Measurements from ENCODE around the gene HCN3. TPM values are rescaled to one million over a fixed set of nuclear protein-coding genes. Genes with fewer than 3 reads are reported as not detected.

Gene HCN3
- total and polyA plus RNA-seq, 2 of the 13 experiments (the other 11 are each of a cell fraction or from before 2014, with no cell fraction given) = 2.4 to 10.2 TPM

- TF ChIP-seq, protein P1, sequence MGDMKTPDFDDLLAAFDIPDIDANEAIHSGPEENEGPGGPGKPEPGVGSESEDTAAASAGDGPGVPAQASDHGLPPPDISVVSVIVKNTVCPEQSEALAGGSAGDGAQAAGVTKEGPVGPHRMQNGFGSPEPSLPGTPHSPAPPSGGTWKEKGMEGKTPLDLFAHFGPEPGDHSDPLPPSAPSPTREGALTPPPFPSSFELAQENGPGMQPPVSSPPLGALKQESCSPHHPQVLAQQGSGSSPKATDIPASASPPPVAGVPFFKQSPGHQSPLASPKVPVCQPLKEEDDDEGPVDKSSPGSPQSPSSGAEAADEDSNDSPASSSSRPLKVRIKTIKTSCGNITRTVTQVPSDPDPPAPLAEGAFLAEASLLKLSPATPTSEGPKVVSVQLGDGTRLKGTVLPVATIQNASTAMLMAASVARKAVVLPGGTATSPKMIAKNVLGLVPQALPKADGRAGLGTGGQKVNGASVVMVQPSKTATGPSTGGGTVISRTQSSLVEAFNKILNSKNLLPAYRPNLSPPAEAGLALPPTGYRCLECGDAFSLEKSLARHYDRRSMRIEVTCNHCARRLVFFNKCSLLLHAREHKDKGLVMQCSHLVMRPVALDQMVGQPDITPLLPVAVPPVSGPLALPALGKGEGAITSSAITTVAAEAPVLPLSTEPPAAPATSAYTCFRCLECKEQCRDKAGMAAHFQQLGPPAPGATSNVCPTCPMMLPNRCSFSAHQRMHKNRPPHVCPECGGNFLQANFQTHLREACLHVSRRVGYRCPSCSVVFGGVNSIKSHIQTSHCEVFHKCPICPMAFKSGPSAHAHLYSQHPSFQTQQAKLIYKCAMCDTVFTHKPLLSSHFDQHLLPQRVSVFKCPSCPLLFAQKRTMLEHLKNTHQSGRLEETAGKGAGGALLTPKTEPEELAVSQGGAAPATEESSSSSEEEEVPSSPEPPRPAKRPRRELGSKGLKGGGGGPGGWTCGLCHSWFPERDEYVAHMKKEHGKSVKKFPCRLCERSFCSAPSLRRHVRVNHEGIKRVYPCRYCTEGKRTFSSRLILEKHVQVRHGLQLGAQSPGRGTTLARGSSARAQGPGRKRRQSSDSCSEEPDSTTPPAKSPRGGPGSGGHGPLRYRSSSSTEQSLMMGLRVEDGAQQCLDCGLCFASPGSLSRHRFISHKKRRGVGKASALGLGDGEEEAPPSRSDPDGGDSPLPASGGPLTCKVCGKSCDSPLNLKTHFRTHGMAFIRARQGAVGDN (CRISPR knock-in tag; IDR thresholded peaks at IDR 0.05) = no peak
- TF ChIP-seq ZNF564 (CRISPR knock-in tag; IDR thresholded peaks at IDR 0.05) (0 out of 2 replicates have a peak, but pooled peaks have one; percentile 57), ASH2L (IDR thresholded peaks at IDR 0.05; ENCODE audit: insufficient read length, low read depth, low read length) (peak; percentile 82), SMARCC2 (IDR thresholded peaks at IDR 0.05) (no peak), NFIC (IDR thresholded peaks at IDR 0.05; ENCODE audit: low read length) (no peak), ZNF235 (CRISPR knock-in tag; IDR thresholded peaks at IDR 0.05; ENCODE audit: borderline replicate concordance) (no peak), ZNF737 (CRISPR knock-in tag; IDR thresholded peaks at IDR 0.05; ENCODE audit: borderline replicate concordance) (no peak), MAX (IDR thresholded peaks at IDR 0.05) (no peak), SMARCE1 (IDR thresholded peaks at IDR 0.05; ENCODE audit: borderline replicate concordance) (no peak), IRF1 (CRISPR knock-in tag; IDR thresholded peaks at IDR 0.05; ENCODE audit: low read depth) (no peak)
- TF ChIP-seq, protein P2, sequence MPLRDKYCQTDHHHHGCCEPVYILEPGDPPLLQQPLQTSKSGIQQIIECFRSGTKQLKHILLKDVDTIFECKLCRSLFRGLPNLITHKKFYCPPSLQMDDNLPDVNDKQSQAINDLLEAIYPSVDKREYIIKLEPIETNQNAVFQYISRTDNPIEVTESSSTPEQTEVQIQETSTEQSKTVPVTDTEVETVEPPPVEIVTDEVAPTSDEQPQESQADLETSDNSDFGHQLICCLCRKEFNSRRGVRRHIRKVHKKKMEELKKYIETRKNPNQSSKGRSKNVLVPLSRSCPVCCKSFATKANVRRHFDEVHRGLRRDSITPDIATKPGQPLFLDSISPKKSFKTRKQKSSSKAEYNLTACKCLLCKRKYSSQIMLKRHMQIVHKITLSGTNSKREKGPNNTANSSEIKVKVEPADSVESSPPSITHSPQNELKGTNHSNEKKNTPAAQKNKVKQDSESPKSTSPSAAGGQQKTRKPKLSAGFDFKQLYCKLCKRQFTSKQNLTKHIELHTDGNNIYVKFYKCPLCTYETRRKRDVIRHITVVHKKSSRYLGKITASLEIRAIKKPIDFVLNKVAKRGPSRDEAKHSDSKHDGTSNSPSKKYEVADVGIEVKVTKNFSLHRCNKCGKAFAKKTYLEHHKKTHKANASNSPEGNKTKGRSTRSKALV (CRISPR knock-in tag; IDR thresholded peaks at IDR 0.05) = no peak
- TF ChIP-seq, protein P3, sequence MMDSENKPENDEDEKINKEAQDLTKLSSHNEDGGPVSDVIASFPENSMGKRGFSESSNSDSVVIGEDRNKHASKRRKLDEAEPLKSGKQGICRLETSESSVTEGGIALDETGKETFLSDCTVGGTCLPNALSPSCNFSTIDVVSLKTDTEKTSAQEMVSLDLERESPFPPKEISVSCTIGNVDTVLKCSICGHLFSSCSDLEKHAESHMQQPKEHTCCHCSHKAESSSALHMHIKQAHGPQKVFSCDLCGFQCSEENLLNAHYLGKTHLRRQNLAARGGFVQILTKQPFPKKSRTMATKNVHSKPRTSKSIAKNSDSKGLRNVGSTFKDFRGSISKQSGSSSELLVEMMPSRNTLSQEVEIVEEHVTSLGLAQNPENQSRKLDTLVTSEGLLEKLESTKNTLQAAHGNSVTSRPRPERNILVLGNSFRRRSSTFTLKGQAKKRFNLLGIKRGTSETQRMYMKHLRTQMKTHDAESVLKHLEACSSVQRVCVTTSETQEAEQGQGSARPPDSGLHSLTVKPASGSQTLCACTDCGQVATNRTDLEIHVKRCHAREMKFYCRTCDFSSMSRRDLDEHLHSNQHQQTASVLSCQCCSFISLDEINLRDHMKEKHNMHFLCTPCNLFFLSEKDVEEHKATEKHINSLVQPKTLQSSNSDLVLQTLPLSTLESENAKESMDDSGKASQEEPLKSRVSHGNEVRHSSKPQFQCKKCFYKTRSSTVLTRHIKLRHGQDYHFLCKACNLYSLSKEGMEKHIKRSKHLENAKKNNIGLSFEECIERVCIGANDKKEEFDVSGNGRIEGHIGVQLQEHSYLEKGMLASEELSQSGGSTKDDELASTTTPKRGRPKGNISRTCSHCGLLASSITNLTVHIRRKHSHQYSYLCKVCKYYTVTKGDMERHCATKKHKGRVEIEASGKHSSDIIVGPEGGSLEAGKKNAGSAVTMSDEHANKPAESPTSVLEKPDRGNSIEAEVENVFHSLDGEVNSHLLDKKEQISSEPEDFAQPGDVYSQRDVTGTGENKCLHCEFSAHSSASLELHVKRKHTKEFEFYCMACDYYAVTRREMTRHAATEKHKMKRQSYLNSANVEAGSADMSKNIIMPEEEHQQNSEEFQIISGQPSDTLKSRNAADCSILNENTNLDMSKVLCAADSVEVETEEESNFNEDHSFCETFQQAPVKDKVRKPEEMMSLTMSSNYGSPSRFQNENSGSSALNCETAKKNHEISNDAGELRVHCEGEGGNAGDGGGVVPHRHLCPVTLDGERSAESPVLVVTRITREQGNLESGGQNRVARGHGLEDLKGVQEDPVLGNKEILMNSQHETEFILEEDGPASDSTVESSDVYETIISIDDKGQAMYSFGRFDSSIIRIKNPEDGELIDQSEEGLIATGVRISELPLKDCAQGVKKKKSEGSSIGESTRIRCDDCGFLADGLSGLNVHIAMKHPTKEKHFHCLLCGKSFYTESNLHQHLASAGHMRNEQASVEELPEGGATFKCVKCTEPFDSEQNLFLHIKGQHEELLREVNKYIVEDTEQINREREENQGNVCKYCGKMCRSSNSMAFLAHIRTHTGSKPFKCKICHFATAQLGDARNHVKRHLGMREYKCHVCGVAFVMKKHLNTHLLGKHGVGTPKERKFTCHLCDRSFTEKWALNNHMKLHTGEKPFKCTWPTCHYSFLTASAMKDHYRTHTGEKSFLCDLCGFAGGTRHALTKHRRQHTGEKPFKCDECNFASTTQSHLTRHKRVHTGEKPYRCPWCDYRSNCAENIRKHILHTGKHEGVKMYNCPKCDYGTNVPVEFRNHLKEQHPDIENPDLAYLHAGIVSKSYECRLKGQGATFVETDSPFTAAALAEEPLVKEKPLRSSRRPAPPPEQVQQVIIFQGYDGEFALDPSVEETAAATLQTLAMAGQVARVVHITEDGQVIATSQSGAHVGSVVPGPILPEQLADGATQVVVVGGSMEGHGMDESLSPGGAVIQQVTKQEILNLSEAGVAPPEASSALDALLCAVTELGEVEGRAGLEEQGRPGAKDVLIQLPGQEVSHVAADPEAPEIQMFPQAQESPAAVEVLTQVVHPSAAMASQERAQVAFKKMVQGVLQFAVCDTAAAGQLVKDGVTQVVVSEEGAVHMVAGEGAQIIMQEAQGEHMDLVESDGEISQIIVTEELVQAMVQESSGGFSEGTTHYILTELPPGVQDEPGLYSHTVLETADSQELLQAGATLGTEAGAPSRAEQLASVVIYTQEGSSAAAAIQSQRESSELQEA (CRISPR knock-in tag; IDR thresholded peaks at IDR 0.05; ENCODE audit: not compliant biosample characterization) = no peak
These were observed 4.6 kb upstream of the HCN3 start (continued) for GRCh38 chr1:155272466-155273342.
